ENCODE data around the gene KIRREL3.
"Not testable (repeated sequence)": the region's sequence is repeated elsewhere in the genome, so short reads cannot be mapped to it uniquely, and the experiment has no call there.

KIRREL3 gene

GRCh38 chr11:126378763-126379162 lies 621.8 kb downstream of the KIRREL3 start:
- DNase-seq (ENCODE audit: low read depth): no peak

- no peak for DNase-seq (ENCODE audit: low read depth)
Observed at GRCh38 chr11:126375726-126376125, 624.8 kb downstream of the KIRREL3 start.

- not testable (repeated sequence) for DNase-seq (ENCODE audit: low read depth)
Observed at GRCh38 chr11:126374562-126375300, 625.8 kb downstream of the KIRREL3 start.

GRCh38 chr11:126373389-126374066 lies 627.0 kb downstream of the KIRREL3 start:
- DNase-seq (ENCODE audit: low read depth): not testable (repeated sequence)

Measured in GM04503 (cell line).